CD4-positive, CD25-positive, alpha-beta regulatory T cell (primary cell): ENCODE results near the gene FGF22. TPM values are rescaled to one million over a fixed set of nuclear protein-coding genes. Genes with fewer than 3 reads are reported as not detected.
"Not testable (repeated sequence)": the region's sequence is repeated elsewhere in the genome, so short reads cannot be mapped to it uniquely, and the experiment has no call there.

ENCODE experiments used
- ATAC-seq, 2 donors: fragments of 150-1000 bp; cut with Tn5 transposase; one replicate each; pipeline ENCODE4 v1.10.0; 2021; ENCODE audit warnings: low read depth in 2 of 2, moderate number of reproducible peaks in 2 of 2, moderate library complexity in 1 of 2
- DNase-seq, 3 donors: peaks; one replicate each; pipeline versions ENCODE4 v3.0.0 to v3.0.0-alpha.2; 2012 to 2022; ENCODE audit warnings: mixed read lengths in 1 of 3
- H3K27ac ChIP-seq: one replicate; pipeline ENCODE4 v1.7.0; 2013; ENCODE audit warnings: mild to moderate bottlenecking, low read length; ENCODE audit not compliant: insufficient read depth, poor library complexity, severe bottlenecking
- H3K27me3 ChIP-seq: one replicate; pipeline ENCODE4 v1.7.0; 2013; ENCODE audit warnings: low read length; ENCODE audit not compliant: control insufficient read depth, insufficient read depth
- H3K36me3 ChIP-seq: one replicate; pipeline ENCODE4 v1.7.0; 2013; ENCODE audit warnings: mild to moderate bottlenecking, low read length, moderate library complexity; ENCODE audit not compliant: control insufficient read depth, insufficient read depth
- H3K4me1 ChIP-seq: 2 replicates; pipeline ENCODE4 v1.7.0; 2013; ENCODE audit warnings: mild to moderate bottlenecking, low read length; ENCODE audit not compliant: insufficient read depth, control insufficient read depth, poor library complexity, severe bottlenecking
- H3K4me3 ChIP-seq: one replicate; pipeline ENCODE4 v1.7.0; 2013; ENCODE audit warnings: low read depth, mild to moderate bottlenecking, low read length, moderate library complexity
- H3K9me3 ChIP-seq, 2 experiments: 1 replicate in 1 of 2; 2 replicates in 1 of 2; pipeline ENCODE4 v1.7.0; 2013; ENCODE audit warnings: low read length in 2 of 2, mild to moderate bottlenecking in 1 of 2, moderate library complexity in 1 of 2; ENCODE audit not compliant: control insufficient read depth in 2 of 2
- H3K27ac Mint-ChIP-seq, 3 donors: one replicate each; pipeline ENCODE4 v1.8.0; 2020 to 2022; ENCODE audit warnings: mild to moderate bottlenecking in 3 of 3, mixed read lengths in 3 of 3, moderate library complexity in 2 of 3
- H3K27me3 Mint-ChIP-seq: one replicate; pipeline ENCODE4 v1.8.0; 2022; ENCODE audit warnings: mild to moderate bottlenecking, mixed read lengths
- H3K36me3 Mint-ChIP-seq: one replicate; pipeline ENCODE4 v1.8.0; 2020; ENCODE audit warnings: mixed read lengths
- H3K4me1 Mint-ChIP-seq, 4 donors: one replicate each; pipeline ENCODE4 v1.8.0; 2020 to 2022; ENCODE audit warnings: mixed read lengths in 4 of 4, mild to moderate bottlenecking in 1 of 4
- H3K4me3 Mint-ChIP-seq, 4 donors: one replicate each; pipeline ENCODE4 v1.8.0; 2020 to 2022; ENCODE audit warnings: mild to moderate bottlenecking in 4 of 4, mixed read lengths in 4 of 4, moderate library complexity in 3 of 4
- H3K9me3 Mint-ChIP-seq, 7 donors: one replicate each; pipeline ENCODE4 v1.8.0; 2020 to 2022; ENCODE audit warnings: mixed read lengths in 7 of 7, mild to moderate bottlenecking in 3 of 7, moderate library complexity in 2 of 7
- polyA plus RNA-seq, 4 donors: library from polyadenylated mRNA; unstranded; fragments of 300-500 nt; fragmentation: Illumina TruSeq; gene quantifications; one replicate each; pipeline ENCODE4 v1.2.3, GENCODE V29; 2021
- total RNA-seq: library from RNA; stranded (reverse); gene quantifications from one replicate; pipeline ENCODE4 v1.2.3, GENCODE V29; 2022

FGF22 gene
- total and polyA plus RNA-seq, 5 donors from 2014 or later = 0.17 to 0.81 TPM; not detected in 3

GRCh38 chr19:603302-603639 is 36.4 kb upstream of the FGF22 start:
- ATAC-seq, H3K4me3 Mint-ChIP-seq, H3K27me3 ChIP-seq, DNase-seq, H3K36me3 Mint-ChIP-seq, H3K9me3 Mint-ChIP-seq, H3K36me3 ChIP-seq, H3K27ac ChIP-seq, H3K4me1 ChIP-seq, H3K9me3 ChIP-seq, H3K27me3 Mint-ChIP-seq, H3K27ac Mint-ChIP-seq, H3K4me1 Mint-ChIP-seq, H3K4me3 ChIP-seq: not testable (repeated sequence)

GRCh38 chr19:603779-604178 is 35.9 kb upstream of the FGF22 start:
- DNase-seq, H3K27me3 Mint-ChIP-seq, H3K4me1 ChIP-seq, H3K27ac ChIP-seq, H3K9me3 Mint-ChIP-seq, H3K27ac Mint-ChIP-seq, H3K27me3 ChIP-seq, H3K36me3 Mint-ChIP-seq, H3K36me3 ChIP-seq, H3K4me3 ChIP-seq, H3K9me3 ChIP-seq, H3K4me1 Mint-ChIP-seq, H3K4me3 Mint-ChIP-seq: not testable (repeated sequence)
- peak; percentile 31 to 42 for ATAC-seq

GRCh38 chr19:604355-604754 is 35.3 kb upstream of the FGF22 start:
- Mint-ChIP-seq H3K36me3 (no peaks in the 10 kb centered on the region), H3K27ac (no peak overlapping the region), H3K4me3 (no peak overlapping the region), H3K9me3 (peaks cover 0 to 1% (median 0%) of the 10 kb centered on the region in 7 donors), H3K4me1 (no peaks in the 10 kb centered on the region), H3K27me3 (no peaks in the 10 kb centered on the region)
- Histone ChIP-seq H3K9me3 (no peaks in the 10 kb centered on the region), H3K36me3 (no peaks in the 10 kb centered on the region), H3K27me3 (no peaks in the 10 kb centered on the region), H3K27ac (no peak overlapping the region), H3K4me1 (peaks cover 6% of the 10 kb centered on the region), H3K4me3 (no peak overlapping the region)
- DNase-seq = peak in 2 of 3 donors; percentile 22 to 29
- peak in 1 of 2 donors; percentile 41 for ATAC-seq

GRCh38 chr19:605061-605971 is 34.4 kb upstream of the FGF22 start:
- H3K4me3 Mint-ChIP-seq = peak overlapping the region in 1 of 4 donors; percentile 76
- DNase-seq = peak in 2 of 3 donors; percentile 10 to 38
- ATAC-seq, H3K4me3 ChIP-seq, H3K27ac ChIP-seq, H3K27me3 ChIP-seq, H3K36me3 Mint-ChIP-seq, H3K36me3 ChIP-seq, H3K9me3 ChIP-seq, H3K4me1 Mint-ChIP-seq, H3K9me3 Mint-ChIP-seq, H3K27ac Mint-ChIP-seq, H3K27me3 Mint-ChIP-seq: not testable (repeated sequence)
- peaks cover 16% of the 10 kb centered on the region for H3K4me1 ChIP-seq

GRCh38 chr19:607301-608154 is 32.2 kb upstream of the FGF22 start:
- H3K4me1 ChIP-seq = peaks cover 32% of the 10 kb centered on the region
- no peak overlapping the region for H3K4me3 ChIP-seq
- H3K27me3 ChIP-seq = no peaks in the 10 kb centered on the region
- no peaks in the 10 kb centered on the region for H3K36me3 Mint-ChIP-seq
- H3K9me3 Mint-ChIP-seq = peaks cover 0 to under 1% (median 0%) of the 10 kb centered on the region in 7 donors
- no peak overlapping the region for H3K27ac ChIP-seq
- H3K27me3 Mint-ChIP-seq = peaks cover 6% of the 10 kb centered on the region
- no peaks in the 10 kb centered on the region for H3K9me3 ChIP-seq
- ATAC-seq (no peak), DNase-seq (no peak)
- H3K4me3 Mint-ChIP-seq = peak overlapping the region in 1 of 4 donors; percentile 47
- H3K4me1 Mint-ChIP-seq = peaks cover 0 to 14% (median 8%) of the 10 kb centered on the region in 4 donors
- no peaks in the 10 kb centered on the region for H3K36me3 ChIP-seq
- H3K27ac Mint-ChIP-seq = peak overlapping the region in 1 of 3 donors; percentile 14

- no peak overlapping the region for H3K4me3 ChIP-seq
- DNase-seq = no peak
- Mint-ChIP-seq H3K4me1 (peaks cover 0 to 18% (median 8%) of the 10 kb centered on the region in 4 donors), H3K4me3 (peak overlapping the region in 2 of 4 donors; percentile 51 to 62), H3K9me3 (no peaks in the 10 kb centered on the region), H3K27ac (no peak overlapping the region), H3K27me3 (peaks cover 6% of the 10 kb centered on the region), H3K36me3 (no peaks in the 10 kb centered on the region)
- H3K27me3 ChIP-seq = no peaks in the 10 kb centered on the region
- H3K9me3 ChIP-seq = no peaks in the 10 kb centered on the region
- H3K36me3 ChIP-seq = no peaks in the 10 kb centered on the region
- ATAC-seq = no peak
- H3K4me1 ChIP-seq = peaks cover 32% of the 10 kb centered on the region
- H3K27ac ChIP-seq = no peak overlapping the region
These were observed 31.3 kb upstream of the FGF22 start for GRCh38 chr19:608155-609003.

- H3K4me3 ChIP-seq = no peak overlapping the region
- no peaks in the 10 kb centered on the region for H3K9me3 ChIP-seq
- no peaks in the 10 kb centered on the region for H3K9me3 Mint-ChIP-seq
- H3K36me3 ChIP-seq = no peaks in the 10 kb centered on the region
- DNase-seq = no peak
- H3K4me3 Mint-ChIP-seq = no peak overlapping the region
- H3K27me3 ChIP-seq = no peaks in the 10 kb centered on the region
- peaks cover 32% of the 10 kb centered on the region for H3K4me1 ChIP-seq
- ATAC-seq = no peak
- H3K27me3 Mint-ChIP-seq = peaks cover 6% of the 10 kb centered on the region
- no peaks in the 10 kb centered on the region for H3K36me3 Mint-ChIP-seq
- peaks cover 0 to 18% (median 8%) of the 10 kb centered on the region in 4 donors for H3K4me1 Mint-ChIP-seq
- H3K27ac ChIP-seq = no peak overlapping the region
- no peak overlapping the region for H3K27ac Mint-ChIP-seq
These were observed 30.7 kb upstream of the FGF22 start for GRCh38 chr19:609004-609346.
